IPS-11a (cell line): Measurements from ENCODE around the gene ABLIM3.

Experiments
- H3K4me3 ChIP-seq: one replicate; pipeline ENCODE4 v1.5.1; 2013; ENCODE audit warnings: low read depth, low read length, control low read depth

ABLIM3 gene

GRCh38 chr5:149141224-149141956, at the start of gene ABLIM3:
Gene ABLIM3, plus strand, starts transcription at chr5:149141493. Its CDS starts 603 bp downstream, at chr5:149142096.
- peak within 1 kb of the TSS; percentile 56 for H3K4me3 ChIP-seq

- no peak overlapping the region for H3K4me3 ChIP-seq
Measured at GRCh38 chr5:149093625-149094024, 47.7 kb upstream of the ABLIM3 start.

- H3K4me3 ChIP-seq, result no peak overlapping the region
Measured at GRCh38 chr5:149094996-149095395, 46.3 kb upstream of the ABLIM3 start.

- H3K4me3 ChIP-seq, result no peak overlapping the region
Measured at GRCh38 chr5:149099920-149100319, 41.4 kb upstream of the ABLIM3 start.

- no peak overlapping the region for H3K4me3 ChIP-seq
Measured at GRCh38 chr5:149100331-149100730, 41.0 kb upstream of the ABLIM3 start.

GRCh38 chr5:149108651-149109280, 32.5 kb upstream of the ABLIM3 start:
- no peak overlapping the region for H3K4me3 ChIP-seq

- no peak overlapping the region for H3K4me3 ChIP-seq
Measured at GRCh38 chr5:149110406-149110805, 30.9 kb upstream of the ABLIM3 start.

GRCh38 chr5:149113669-149114068, 27.6 kb upstream of the ABLIM3 start:
- no peak overlapping the region for H3K4me3 ChIP-seq

- H3K4me3 ChIP-seq, result no peak overlapping the region
Measured at GRCh38 chr5:149114403-149115312, 26.6 kb upstream of the ABLIM3 start.

GRCh38 chr5:149117970-149118369, 23.3 kb upstream of the ABLIM3 start:
- no peak overlapping the region for H3K4me3 ChIP-seq

- H3K4me3 ChIP-seq, result no peak overlapping the region
Measured at GRCh38 chr5:149118463-149118862, 22.8 kb upstream of the ABLIM3 start.

GRCh38 chr5:149121145-149121544, 20.1 kb upstream of the ABLIM3 start:
- no peak overlapping the region for H3K4me3 ChIP-seq

- H3K4me3 ChIP-seq, result no peak overlapping the region
Measured at GRCh38 chr5:149123211-149123610, 18.1 kb upstream of the ABLIM3 start.

GRCh38 chr5:149125386-149125891, 15.9 kb upstream of the ABLIM3 start:
- no peak overlapping the region for H3K4me3 ChIP-seq

- H3K4me3 ChIP-seq, result no peak overlapping the region
Measured at GRCh38 chr5:149126906-149127305, 14.4 kb upstream of the ABLIM3 start.

- H3K4me3 ChIP-seq, result no peak overlapping the region
Measured at GRCh38 chr5:149127394-149127955, 13.8 kb upstream of the ABLIM3 start.

- no peak overlapping the region for H3K4me3 ChIP-seq
Measured at GRCh38 chr5:149128023-149128875, 13.0 kb upstream of the ABLIM3 start.

GRCh38 chr5:149129181-149129580, 12.1 kb upstream of the ABLIM3 start:
- H3K4me3 ChIP-seq, result no peak overlapping the region

- no peak overlapping the region for H3K4me3 ChIP-seq
Measured at GRCh38 chr5:149130121-149130914, 11.0 kb upstream of the ABLIM3 start.
